Measurements from ENCODE around the gene ARHGAP6.

ARHGAP6 gene

GRCh38 chrX:11355259-11355909 lies 310.3 kb downstream of the ARHGAP6 start:
- no peak for DNase-seq (ENCODE audit: low spot score)

GRCh38 chrX:11352296-11352741 lies 313.4 kb downstream of the ARHGAP6 start:
- no peak for DNase-seq (ENCODE audit: low spot score)

GRCh38 chrX:11351375-11352295 lies 314.1 kb downstream of the ARHGAP6 start:
- DNase-seq (ENCODE audit: low spot score): no peak

GRCh38 chrX:11349661-11350337 lies 315.9 kb downstream of the ARHGAP6 start:
- DNase-seq (ENCODE audit: low spot score): no peak

GRCh38 chrX:11349020-11349419 lies 316.7 kb downstream of the ARHGAP6 start:
- DNase-seq (ENCODE audit: low spot score): no peak

- DNase-seq (ENCODE audit: low spot score): no peak
Observed at GRCh38 chrX:11347300-11347699, 318.4 kb downstream of the ARHGAP6 start.

GRCh38 chrX:11346121-11346682 lies 319.5 kb downstream of the ARHGAP6 start:
- no peak for DNase-seq (ENCODE audit: low spot score)

- DNase-seq (ENCODE audit: low spot score): no peak
Observed at GRCh38 chrX:11342673-11343072, 323.0 kb downstream of the ARHGAP6 start.

- peak; percentile 1 for DNase-seq (ENCODE audit: low spot score)
Observed at GRCh38 chrX:11341274-11342201, 324.2 kb downstream of the ARHGAP6 start.

- no peak for DNase-seq (ENCODE audit: low spot score)
Observed at GRCh38 chrX:11337292-11338009, 328.3 kb downstream of the ARHGAP6 start.

GRCh38 chrX:11336201-11336600 lies 329.5 kb downstream of the ARHGAP6 start:
- no peak for DNase-seq (ENCODE audit: low spot score)

- no peak for DNase-seq (ENCODE audit: low spot score)
Observed at GRCh38 chrX:11334165-11334564, 331.6 kb downstream of the ARHGAP6 start.

- no peak for DNase-seq (ENCODE audit: low spot score)
Observed at GRCh38 chrX:11331788-11332187, 333.9 kb downstream of the ARHGAP6 start.

GRCh38 chrX:11329021-11329420 lies 336.7 kb downstream of the ARHGAP6 start:
- no peak for DNase-seq (ENCODE audit: low spot score)

GRCh38 chrX:11328134-11328533 lies 337.6 kb downstream of the ARHGAP6 start:
- no peak for DNase-seq (ENCODE audit: low spot score)

- DNase-seq (ENCODE audit: low spot score): no peak
Observed at GRCh38 chrX:11321986-11322385, 343.7 kb downstream of the ARHGAP6 start.

- no peak for DNase-seq (ENCODE audit: low spot score)
Observed at GRCh38 chrX:11319806-11320520, 345.8 kb downstream of the ARHGAP6 start.

- DNase-seq (ENCODE audit: low spot score): no peak
Observed at GRCh38 chrX:11311706-11312105, 354.0 kb downstream of the ARHGAP6 start.

- no peak for DNase-seq (ENCODE audit: low spot score)
Observed at GRCh38 chrX:11309220-11309619, 356.5 kb downstream of the ARHGAP6 start.

GRCh38 chrX:11305641-11306040 lies 360.1 kb downstream of the ARHGAP6 start:
- no peak for DNase-seq (ENCODE audit: low spot score)
